ENCODE measurements around the gene NMUR1.
A peak's percentile ranks its signal among the peaks of the same experiment; 100 is the strongest.

The NMUR1 gene

GRCh38 chr2:231554327-231554726, 24.1 kb upstream of the NMUR1 start:
- DNase-seq (ENCODE audit: low spot score) = peak; percentile 9

GRCh38 chr2:231552752-231553151, 22.5 kb upstream of the NMUR1 start:
- no peak for DNase-seq (ENCODE audit: low spot score)

DNA sequence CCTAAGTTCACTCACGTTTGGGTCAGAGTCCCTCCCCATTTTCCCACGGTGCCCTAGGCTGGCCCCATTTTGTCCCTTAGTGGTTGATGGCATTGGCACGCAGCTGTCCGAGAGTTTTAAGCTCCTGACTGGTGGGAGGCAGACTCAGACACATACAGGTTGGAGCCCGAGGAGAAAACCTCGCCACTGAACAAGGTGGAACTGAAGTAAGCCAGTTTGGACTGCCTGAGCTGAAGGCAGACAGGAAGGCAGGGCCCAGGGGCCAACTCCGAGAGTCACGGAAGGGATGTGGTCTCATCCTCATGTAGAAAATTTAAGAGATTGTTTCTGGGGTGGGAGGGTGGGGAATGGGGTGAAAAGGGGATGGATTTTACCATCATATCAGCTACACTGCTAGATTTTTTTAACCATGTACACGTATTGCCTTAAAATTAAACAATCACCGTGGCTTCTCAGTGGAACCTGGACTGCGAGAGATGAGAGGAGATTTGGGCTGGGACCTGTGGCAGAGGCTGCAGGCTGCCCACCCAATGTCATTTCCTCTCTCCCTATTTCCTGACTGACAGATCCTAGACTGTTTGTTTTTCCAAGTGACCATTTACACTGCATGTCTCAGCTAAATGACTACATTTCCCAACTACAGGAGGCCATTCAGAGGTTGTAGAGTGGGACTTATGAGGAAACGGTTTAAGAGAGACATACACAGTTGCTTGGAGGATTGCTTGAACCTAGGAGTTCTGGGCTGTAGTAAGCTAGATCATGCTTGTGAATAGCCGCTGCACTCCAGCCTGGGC, 19.4 kb upstream of the NMUR1 start:
- DNase-seq (ENCODE audit: low spot score) = peak; percentile 1

- peak; percentile 4 for DNase-seq (ENCODE audit: low spot score)
Measured at GRCh38 chr2:231548752-231549151, 18.5 kb upstream of the NMUR1 start.

DNA sequence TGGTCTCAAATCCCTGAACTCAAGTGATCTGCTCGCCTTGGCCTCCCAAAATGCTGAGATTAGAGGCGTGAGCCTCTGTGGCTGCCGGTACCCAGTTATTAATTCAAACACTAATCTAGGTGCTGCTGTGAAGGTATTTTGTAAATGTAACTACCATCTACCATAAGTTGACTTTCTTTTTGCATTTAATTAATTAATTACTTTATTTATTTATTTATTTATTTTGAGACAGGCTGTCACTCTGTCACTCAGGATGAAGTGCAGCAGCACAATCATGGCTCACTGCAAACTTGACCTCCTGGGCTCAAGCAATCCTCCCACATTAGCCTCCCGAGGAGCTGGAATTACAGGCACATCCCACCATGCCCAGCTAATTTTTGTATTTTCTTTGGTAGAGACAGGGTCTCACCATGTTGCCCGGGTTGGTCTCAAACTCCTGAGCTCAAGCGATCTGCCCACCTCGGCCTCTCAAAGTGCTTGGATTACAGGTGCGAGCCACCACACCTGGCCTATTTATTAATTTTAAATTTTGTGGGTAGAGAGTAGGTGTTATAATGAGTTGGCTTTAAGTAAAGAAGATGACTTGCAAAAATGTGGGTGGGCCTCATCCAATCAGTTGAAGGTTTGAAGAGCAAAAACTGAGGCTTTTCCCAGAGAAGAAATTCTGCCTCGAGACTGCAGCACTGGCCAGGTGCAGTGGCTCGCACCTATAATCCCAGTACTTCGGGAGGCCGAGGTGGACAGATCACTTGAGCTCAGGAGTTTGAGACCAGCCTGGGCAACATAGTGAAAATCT, 17.3 kb upstream of the NMUR1 start:
- no peak for DNase-seq (ENCODE audit: low spot score)

GRCh38 chr2:231546014-231546715, 15.9 kb upstream of the NMUR1 start:
- peak; percentile 3 for DNase-seq (ENCODE audit: low spot score)

- DNase-seq (ENCODE audit: low spot score) = peak; percentile 20
Measured at GRCh38 chr2:231545105-231545902, 15.1 kb upstream of the NMUR1 start.

DNA sequence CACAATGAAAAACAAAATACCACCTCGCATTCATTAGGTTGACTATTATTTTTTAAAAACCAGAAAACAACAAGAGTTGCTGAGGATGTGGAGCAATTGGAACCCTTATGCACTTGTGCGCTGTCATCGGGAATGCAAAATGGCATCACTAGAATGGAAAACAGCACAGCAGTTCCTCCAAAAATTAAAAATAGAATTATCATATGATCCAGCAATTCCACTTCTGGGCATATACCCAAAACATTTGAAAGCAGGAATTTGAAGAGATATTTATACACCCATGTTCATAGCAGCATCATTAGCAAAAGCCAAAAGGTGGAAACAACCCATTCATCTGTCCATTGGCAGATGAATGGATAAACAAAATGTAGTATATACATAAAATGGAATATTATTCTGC, 11.9 kb upstream of the NMUR1 start:
- DNase-seq (ENCODE audit: low spot score) = no peak

GRCh38 chr2:231541645-231542044, 11.4 kb upstream of the NMUR1 start:
- DNase-seq (ENCODE audit: low spot score) = peak; percentile 15

GRCh38 chr2:231539991-231540390, 9.7 kb upstream of the NMUR1 start:
- DNase-seq (ENCODE audit: low spot score) = no peak

DNA sequence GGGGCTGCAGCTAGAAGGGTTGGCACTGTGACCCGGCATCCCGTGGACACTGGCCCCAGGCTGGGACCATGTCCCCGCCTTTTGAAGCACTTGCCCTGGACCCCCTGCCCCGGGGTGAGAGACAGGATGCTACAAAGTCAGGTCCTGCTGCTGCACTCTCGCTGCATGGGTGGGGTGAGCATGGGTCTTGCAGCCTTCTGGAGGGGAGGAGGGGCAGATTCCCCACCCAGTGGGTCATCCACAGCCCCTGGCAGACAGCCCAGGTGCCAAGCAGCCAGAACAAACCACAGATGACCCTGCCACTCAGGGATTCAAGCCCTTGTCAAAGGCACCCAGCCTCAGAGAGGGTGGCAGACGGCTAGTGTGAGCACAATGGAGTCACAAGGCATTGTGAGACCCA, 5.7 kb upstream of the NMUR1 start:
- DNase-seq (ENCODE audit: low spot score) = no peak

GRCh38 chr2:231533777-231534125, 3.5 kb upstream of the NMUR1 start:
- no peak for DNase-seq (ENCODE audit: low spot score)

- DNase-seq (ENCODE audit: low spot score) = no peak
Measured at GRCh38 chr2:231533086-231533776, 3.0 kb upstream of the NMUR1 start.

GRCh38 chr2:231532756-231533035, 2.5 kb upstream of the NMUR1 start:
- no peak for DNase-seq (ENCODE audit: low spot score)

DNA sequence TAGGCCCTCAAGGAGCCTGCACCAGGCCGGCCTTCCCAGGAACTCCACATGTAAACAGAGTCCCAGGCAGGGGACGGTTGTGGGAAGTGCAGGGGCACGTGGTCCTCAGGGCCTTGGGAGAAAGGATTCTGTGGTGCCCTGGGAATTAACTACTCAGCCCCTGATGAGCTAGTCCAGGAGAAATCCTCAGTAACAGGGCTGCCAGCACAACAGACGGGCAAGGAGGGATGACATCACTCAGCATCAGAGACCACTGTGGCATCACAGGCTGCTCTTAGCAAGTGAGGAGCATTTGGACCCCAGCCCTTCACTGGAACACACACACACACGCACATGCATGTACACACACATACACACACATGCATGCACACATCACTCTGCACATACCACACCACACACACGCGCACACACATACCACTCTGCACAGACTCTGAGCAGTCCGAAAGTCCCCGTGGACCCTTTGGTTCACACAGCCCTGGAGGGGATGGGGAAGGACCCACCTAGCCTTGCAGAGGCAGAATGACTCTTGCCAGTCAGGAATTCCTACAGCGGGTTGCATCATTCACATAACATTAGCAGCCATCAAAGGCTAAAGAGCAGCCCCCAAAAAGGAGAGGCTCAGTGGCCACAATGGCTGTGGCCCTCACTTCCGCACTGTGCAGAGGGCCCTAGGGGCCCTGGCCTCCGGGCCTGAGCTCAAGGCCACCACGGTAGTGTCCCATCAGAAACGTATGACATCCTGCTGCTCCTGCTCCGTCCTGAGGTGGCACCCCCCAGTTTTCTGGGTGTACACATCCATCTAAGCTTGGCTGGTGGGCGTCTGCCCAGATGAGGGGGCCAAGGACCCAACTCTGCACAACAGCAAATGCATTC, 1.9 kb upstream of the NMUR1 start:
- peak; percentile 6 for DNase-seq (ENCODE audit: low spot score)

DNA sequence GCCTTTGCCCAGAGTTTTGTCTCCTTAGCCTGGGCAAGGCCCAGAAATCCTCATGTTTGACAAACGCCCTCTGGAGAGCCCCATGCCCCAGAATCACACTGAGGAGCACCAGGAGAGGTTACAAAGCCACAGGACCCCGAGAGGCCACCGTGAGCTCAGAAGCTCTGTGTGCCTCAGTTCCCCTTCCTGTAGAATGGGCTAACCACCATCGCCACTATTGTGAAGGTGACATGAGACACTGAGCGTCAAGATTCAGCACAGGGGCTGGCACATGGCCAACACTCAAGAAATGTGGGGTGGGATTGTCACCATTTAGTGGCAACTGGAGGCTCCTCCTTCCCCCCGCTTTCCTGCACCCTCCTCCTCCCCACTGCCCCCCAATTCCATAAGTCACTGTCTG, 1.2 kb upstream of the NMUR1 start:
- DNase-seq (ENCODE audit: low spot score) = no peak

GRCh38 chr2:231528636-231529030, 1.6 kb downstream of the NMUR1 start:
- DNase-seq (ENCODE audit: low spot score) = no peak

- DNase-seq (ENCODE audit: low spot score) = no peak
Measured at GRCh38 chr2:231527955-231528635, 2.1 kb downstream of the NMUR1 start.

- DNase-seq (ENCODE audit: low spot score) = no peak
Measured at GRCh38 chr2:231527091-231527395, 3.2 kb downstream of the NMUR1 start.

DNA sequence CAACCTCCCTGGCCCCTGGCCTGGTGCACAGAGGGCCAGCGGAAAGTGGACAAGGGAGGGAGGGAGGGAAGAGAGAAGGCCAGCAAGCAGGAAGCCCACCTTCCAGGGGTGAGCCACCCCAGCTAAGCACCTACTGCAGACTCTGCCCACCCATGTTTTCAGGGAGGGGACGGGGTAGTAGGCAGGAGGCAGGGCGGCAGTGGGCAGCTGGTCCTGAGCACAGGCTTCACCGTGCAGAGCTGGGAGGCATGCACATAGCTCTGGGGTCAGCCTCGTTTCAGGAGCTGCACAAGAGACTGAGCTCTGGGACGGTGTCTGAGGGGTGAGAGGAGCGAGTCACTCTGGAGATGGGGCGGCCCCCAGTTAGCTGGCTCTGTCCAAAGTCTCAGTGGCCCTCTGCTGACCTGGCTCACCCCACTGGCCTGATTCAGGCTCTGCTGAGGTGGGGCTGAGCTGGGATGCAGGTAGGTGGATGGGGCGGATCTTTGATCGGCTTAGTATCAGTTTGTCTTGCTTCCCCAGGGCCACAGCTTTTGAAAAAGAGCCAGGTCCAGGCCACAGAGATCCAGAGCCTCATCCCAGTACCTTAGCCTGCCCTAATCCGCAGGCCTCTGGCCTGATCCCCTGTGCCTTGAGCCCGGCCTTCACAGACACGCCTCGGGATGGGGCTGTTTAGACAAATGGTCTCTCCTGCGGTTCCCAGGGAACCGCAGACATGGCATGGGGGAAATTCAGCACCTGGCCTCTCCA, 3.7 kb downstream of the NMUR1 start:
- no peak for DNase-seq (ENCODE audit: low spot score)
